ENCODE measurements around the gene ZNF462.

DNA sequence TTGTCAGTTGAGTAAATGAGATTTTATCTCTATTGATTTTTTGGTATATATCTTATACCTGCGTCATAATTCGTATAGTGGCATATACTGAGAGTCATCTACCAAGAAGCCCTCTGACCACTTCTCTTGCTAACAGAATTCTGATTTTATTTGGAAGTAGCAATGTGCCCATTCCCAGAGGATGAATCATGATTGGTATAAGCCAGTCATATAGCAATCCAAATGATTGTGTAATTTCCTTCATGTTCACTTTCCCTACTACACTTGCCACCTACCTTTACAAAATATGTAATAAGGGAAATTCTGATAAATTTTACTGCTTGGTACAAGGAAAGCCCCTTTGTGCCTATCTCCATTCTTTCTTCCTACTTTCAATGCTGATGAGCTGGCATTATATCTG is 16.1 kb upstream of the ZNF462 start:
- no peak for TF ChIP-seq POLR2A (IDR thresholded peaks at IDR 0.05)
- TF ChIP-seq, protein P1, sequence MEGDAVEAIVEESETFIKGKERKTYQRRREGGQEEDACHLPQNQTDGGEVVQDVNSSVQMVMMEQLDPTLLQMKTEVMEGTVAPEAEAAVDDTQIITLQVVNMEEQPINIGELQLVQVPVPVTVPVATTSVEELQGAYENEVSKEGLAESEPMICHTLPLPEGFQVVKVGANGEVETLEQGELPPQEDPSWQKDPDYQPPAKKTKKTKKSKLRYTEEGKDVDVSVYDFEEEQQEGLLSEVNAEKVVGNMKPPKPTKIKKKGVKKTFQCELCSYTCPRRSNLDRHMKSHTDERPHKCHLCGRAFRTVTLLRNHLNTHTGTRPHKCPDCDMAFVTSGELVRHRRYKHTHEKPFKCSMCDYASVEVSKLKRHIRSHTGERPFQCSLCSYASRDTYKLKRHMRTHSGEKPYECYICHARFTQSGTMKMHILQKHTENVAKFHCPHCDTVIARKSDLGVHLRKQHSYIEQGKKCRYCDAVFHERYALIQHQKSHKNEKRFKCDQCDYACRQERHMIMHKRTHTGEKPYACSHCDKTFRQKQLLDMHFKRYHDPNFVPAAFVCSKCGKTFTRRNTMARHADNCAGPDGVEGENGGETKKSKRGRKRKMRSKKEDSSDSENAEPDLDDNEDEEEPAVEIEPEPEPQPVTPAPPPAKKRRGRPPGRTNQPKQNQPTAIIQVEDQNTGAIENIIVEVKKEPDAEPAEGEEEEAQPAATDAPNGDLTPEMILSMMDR (IDR thresholded peaks at IDR 0.05 in 4 of 5, conservative IDR thresholded peaks at IDR 0.05 in 1 of 5), result no peak

Measured in gastrocnemius medialis (tissue), 4 donors.